Activated CD4-positive, alpha-beta memory T cell treated with anti-CD3 and anti-CD28 coated beads for 36 hours (primary cell): ENCODE measurements around the gene FGFBP2. TPM values are rescaled to one million over a fixed set of nuclear protein-coding genes. Genes with fewer than 3 reads are reported as not detected.

ENCODE experiments used
- CTCF ChIA-PET: fragments of 350-600 bp; sonication (Branson Sonifier 250); formaldehyde crosslinking; loops from one replicate; lab custom pipeline; 2021; ENCODE audit warnings: antibody characterized with exemption, inconsistent platforms; lab: Charles Lee
- POLR2A ChIA-PET: fragments of 350-600 bp; sonication (Branson Sonifier 250); formaldehyde crosslinking; loops from one replicate; lab custom pipeline; 2021; ENCODE audit warnings: antibody characterized with exemption; lab: Charles Lee
- DNase-seq: peaks from one replicate; pipeline ENCODE4 v3.0.0-alpha.2; 2020
- H3K27ac Mint-ChIP-seq: one replicate; pipeline ENCODE4 v1.8.0; 2021; ENCODE audit warnings: mixed read lengths
- H3K27me3 Mint-ChIP-seq: one replicate; pipeline ENCODE4 v1.8.0; 2021; ENCODE audit warnings: mixed read lengths
- H3K36me3 Mint-ChIP-seq: one replicate; pipeline ENCODE4 v1.8.0; 2021; ENCODE audit warnings: mixed read lengths
- H3K4me1 Mint-ChIP-seq: one replicate; pipeline ENCODE4 v1.8.0; 2021; ENCODE audit warnings: low read depth, mixed read lengths
- H3K4me3 Mint-ChIP-seq: one replicate; pipeline ENCODE4 v1.8.0; 2021; ENCODE audit warnings: mild to moderate bottlenecking, mixed read lengths
- H3K9me3 Mint-ChIP-seq: one replicate; pipeline ENCODE4 v1.8.0; 2021; ENCODE audit warnings: mixed read lengths
- intact Hi-C: fragments of 100-400 bp; cut with micrococcal nuclease; formaldehyde crosslinking; loops from one replicate; pipeline ENCODE4 v1.15.1; 2023
- total RNA-seq, 2 experiments: library from RNA; stranded (reverse); gene quantifications; one replicate each; pipeline ENCODE4 v1.2.3, GENCODE V29; 2021

FGFBP2 gene
- total RNA-seq, 2 experiments from 2014 or later = 0.43 to 0.51 TPM

DNA sequence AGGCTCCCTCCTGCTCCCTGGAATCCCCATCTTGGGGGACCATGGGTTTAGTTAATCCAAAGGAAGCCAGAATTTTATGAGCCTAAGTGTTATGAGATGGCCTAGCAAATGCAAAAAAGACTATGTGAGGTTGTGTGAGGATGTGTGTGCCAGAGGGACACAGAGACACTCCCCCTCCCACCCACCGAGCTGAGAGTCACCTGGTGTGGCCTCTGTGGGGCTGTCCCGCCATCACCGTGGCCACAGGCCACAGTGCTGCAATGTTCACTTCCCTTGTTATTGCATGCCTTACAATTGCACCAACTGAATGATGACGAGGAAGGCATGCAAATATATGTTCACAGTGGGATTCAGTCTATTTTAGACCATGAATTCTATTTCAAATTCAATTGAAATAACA is 601 bp upstream of the FGFBP2 start:
- CTCF ChIA-PET = interaction anchor here (0.8 to 4.1 kb wide), 4 partner anchors 38 to 301 kb away, joined by 3 to 23 read pairs (median 9); no protein-coding TSS in a partner anchor
- Mint-ChIP-seq H3K27me3 (peaks cover 4% of the 10 kb centered on the region), H3K4me1 (peaks cover 8% of the 10 kb centered on the region), H3K4me3 (no peak overlapping the region), H3K9me3 (no peaks in the 10 kb centered on the region), H3K27ac (no peak overlapping the region), H3K36me3 (no peaks in the 10 kb centered on the region)
- POLR2A ChIA-PET = no interaction called here
- peak; percentile 68 for DNase-seq
- intact Hi-C loops = loop anchor here (1.0 to 2.0 kb wide), 2 partner anchors 38 to 301 kb away; no protein-coding TSS in a partner anchor

DNA sequence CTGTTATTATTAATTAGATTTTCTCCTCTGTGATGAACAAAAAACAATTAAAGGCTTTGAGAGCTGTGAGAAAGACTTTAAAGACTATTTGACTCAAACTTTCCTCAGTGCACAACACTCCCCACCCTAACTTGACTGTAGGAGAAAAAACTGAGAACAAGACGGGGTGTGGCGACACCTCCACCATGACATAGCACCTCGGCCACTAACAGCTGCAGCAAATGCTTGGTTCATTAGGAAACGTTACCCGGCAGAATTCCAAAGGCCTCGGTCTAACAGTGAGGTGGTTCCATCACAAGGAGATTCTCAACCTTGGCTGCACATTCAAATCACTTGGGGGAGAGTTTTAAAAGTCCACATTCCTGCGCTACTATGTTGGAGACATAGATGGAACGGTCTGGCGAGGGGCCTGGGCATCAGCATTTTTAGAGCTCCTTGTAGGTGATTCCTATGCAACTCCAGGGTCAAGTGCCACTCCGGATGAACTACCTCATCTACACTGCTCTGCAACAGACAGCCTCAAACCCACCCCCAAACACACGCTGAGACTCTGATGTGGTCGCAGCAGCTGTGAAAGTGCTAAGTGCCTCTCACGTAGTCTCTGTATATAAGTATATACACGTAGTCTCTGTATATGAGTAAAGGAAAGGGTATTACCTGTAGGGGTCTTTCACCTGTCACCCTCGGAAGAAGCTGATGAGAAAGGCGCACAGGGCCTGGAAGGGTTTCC is 1.0 kb downstream of the FGFBP2 start:
- H3K27ac Mint-ChIP-seq = no peak overlapping the region
- CTCF ChIA-PET = interaction anchor here (0.6 to 4.1 kb wide), 6 partner anchors 19 to 329 kb away, joined by 3 to 23 read pairs (median 8); no protein-coding TSS in a partner anchor
- no peaks in the 10 kb centered on the region for H3K36me3 Mint-ChIP-seq
- H3K4me3 Mint-ChIP-seq = no peak overlapping the region
- peaks cover 4% of the 10 kb centered on the region for H3K27me3 Mint-ChIP-seq
- H3K9me3 Mint-ChIP-seq = no peaks in the 10 kb centered on the region
- H3K4me1 Mint-ChIP-seq = peaks cover 8% of the 10 kb centered on the region
- DNase-seq = no peak
- POLR2A ChIA-PET = no interaction called here
- intact Hi-C loops = loop anchor here (2.0 kb wide), 1 partner anchor 303 kb away; no protein-coding TSS in a partner anchor

DNA sequence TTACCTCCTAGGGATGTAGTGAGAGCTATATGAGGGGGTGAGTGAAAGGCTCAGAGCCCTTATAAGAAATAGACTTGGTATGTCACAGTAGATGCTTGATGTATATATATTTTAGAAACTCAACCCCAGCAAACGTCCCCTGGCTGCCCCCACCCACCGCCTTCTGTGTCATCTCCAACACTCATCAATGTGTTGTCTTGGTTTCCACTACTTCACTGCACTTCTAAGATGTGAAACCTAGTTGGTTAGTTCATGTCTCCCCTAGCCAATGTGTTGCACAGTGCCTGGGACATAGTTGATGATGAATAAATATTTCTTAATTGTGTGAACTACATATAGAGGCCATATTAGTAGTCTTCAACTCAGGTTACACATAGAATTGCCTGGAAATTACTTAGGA is 4.4 kb downstream of the FGFBP2 start:
- CTCF ChIA-PET = interaction anchor here (0.7 to 1.5 kb wide), 5 partner anchors 45 to 159 kb away, joined by 3 to 12 read pairs (median 3); no protein-coding TSS in a partner anchor
- DNase-seq = peak; percentile 18

DNA sequence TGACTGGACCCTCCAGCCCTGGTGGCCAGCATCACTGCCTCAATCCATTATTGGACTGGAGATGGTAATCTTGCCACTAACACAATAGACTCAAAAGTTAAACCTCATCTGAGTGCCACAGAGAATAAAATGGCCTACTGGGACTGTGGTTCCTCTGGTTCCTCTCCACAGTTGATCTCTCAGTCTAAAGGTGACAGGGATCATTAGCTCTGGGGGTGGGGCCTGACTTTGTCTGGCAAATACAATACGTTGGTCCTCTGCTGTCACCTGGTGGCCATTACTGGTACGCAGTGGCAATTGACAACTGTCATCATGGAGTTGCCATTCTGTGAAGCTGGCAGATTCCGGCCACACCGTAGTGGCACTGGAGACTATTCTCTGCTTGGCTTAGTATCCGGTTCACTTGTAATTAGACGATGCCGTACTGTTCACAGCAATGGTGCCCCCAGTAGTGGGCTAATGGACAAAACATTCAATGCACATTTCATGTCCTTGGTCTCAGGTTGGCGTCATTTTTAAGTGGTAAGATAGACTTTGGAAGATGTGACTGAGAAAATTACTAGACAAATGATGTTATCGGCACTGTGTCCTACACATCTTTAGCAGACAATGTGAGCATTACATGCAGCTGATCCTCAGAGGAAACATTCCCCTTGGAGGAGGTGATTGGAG is 6.7 kb downstream of the FGFBP2 start:
- H3K27me3 Mint-ChIP-seq = peaks cover 4% of the 10 kb centered on the region
- POLR2A ChIA-PET = no interaction called here
- intact Hi-C loops = loop anchor here (1.0 to 5.0 kb wide), 4 partner anchors 74 to 479 kb away; no protein-coding TSS in a partner anchor
- DNase-seq = peak; percentile 87
- no peak overlapping the region for H3K27ac Mint-ChIP-seq
- no peaks in the 10 kb centered on the region for H3K4me1 Mint-ChIP-seq
- no peak overlapping the region for H3K4me3 Mint-ChIP-seq
- H3K9me3 Mint-ChIP-seq = peaks cover 4% of the 10 kb centered on the region
- no peaks in the 10 kb centered on the region for H3K36me3 Mint-ChIP-seq
- CTCF ChIA-PET = interaction anchor here (0.5 to 6.1 kb wide), 46 partner anchors 10 to 499 kb away, joined by 3 to 145 read pairs (median 4); no protein-coding TSS in a partner anchor

More for the DNA sequence above, 4.4 kb downstream of the FGFBP2 start:
- H3K9me3 Mint-ChIP-seq = peaks cover 2% of the 10 kb centered on the region
- POLR2A ChIA-PET = no interaction called here
- H3K36me3 Mint-ChIP-seq = no peaks in the 10 kb centered on the region
- H3K27ac Mint-ChIP-seq = no peak overlapping the region
- H3K27me3 Mint-ChIP-seq = peaks cover 6% of the 10 kb centered on the region
- intact Hi-C loops = loop anchor here (5.0 kb wide), 1 partner anchor 481 kb away; no protein-coding TSS in a partner anchor
- no peak overlapping the region for H3K4me3 Mint-ChIP-seq
- peaks cover 8% of the 10 kb centered on the region for H3K4me1 Mint-ChIP-seq

DNA sequence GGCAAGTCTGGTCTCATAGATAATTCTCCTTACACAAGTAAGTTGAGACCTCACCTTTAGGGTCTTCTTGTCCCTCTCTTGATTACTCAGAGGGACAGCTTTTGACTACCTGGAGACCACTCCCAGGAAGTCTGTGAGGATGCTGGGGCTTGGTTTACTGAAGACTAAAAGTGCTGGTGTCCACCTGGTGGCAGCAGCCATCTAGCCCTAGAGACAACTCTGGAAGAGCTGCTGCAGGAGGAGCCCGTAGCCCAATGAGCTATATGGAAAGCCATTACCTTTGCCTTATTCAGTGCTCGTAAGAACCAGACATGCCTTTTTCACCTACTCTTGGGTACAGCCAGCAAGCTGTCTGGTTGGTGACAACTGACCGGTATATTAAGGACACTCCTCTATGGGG is 7.3 kb downstream of the FGFBP2 start:
- intact Hi-C loops = loop anchor here (1.0 to 5.0 kb wide), 4 partner anchors 73 to 478 kb away; no protein-coding TSS in a partner anchor
- ChIA-PET POLR2A (no interaction called here), CTCF (interaction anchor here (0.5 to 6.1 kb wide), 44 partner anchors 9 to 498 kb away, joined by 3 to 145 read pairs (median 4); no protein-coding TSS in a partner anchor)
- no peak overlapping the region for H3K27ac Mint-ChIP-seq
- peaks cover 4% of the 10 kb centered on the region for H3K9me3 Mint-ChIP-seq
- H3K36me3 Mint-ChIP-seq = no peaks in the 10 kb centered on the region
- H3K27me3 Mint-ChIP-seq = peaks cover 4% of the 10 kb centered on the region
- no peak overlapping the region for H3K4me3 Mint-ChIP-seq
- DNase-seq = no peak
- no peaks in the 10 kb centered on the region for H3K4me1 Mint-ChIP-seq

DNA sequence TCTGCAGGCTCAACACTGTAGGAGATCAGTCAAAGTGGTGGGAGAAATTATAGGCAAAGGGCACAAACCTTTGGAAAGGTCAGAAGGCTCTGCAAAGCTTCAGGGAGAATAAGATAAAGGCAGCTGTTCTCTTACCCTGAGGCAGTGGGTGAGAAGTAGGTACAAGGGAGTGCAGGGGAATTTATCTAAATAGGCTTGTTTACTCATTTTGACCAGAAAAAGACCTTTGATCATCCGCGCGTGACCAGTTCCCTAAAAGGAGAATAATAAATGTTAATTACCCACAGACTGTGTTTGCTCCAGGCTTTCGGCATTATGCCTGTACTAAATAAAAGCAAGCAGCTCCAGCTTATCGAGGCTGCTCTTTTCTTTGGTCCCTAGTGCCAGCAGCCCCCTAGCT is 9.3 kb downstream of the FGFBP2 start:
- no peak overlapping the region for H3K4me3 Mint-ChIP-seq
- no peaks in the 10 kb centered on the region for H3K36me3 Mint-ChIP-seq
- peaks cover 4% of the 10 kb centered on the region for H3K27me3 Mint-ChIP-seq
- no peak overlapping the region for H3K27ac Mint-ChIP-seq
- no peak for DNase-seq
- ChIA-PET CTCF (interaction anchor here (1.4 to 6.1 kb wide), 4 partner anchors 48 to 148 kb away, joined by 4 to 145 read pairs (median 10); no protein-coding TSS in a partner anchor), POLR2A (no interaction called here)
- intact Hi-C loops = no loop called here
- H3K9me3 Mint-ChIP-seq = peaks cover 4% of the 10 kb centered on the region
- no peaks in the 10 kb centered on the region for H3K4me1 Mint-ChIP-seq

DNA sequence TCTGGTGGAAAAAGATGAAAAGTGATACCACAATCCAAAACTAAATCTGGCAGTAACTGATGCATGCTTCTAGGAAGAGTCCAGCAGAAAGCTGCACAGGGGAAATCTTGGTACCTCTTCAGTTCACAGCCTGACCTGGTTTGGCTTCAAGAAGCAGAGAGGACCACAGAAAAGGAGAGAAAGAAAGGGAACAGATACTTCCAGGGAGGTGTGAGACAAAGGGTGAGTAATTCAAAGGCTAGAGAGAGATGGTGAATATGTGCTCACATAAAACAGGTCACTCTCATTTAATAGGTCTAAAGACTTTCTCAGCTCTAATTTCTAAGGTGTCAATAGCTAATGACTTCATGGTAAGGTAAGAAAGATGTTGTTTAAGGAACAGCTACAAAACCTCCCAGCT is 11.2 kb downstream of the FGFBP2 start:
- peaks cover 4% of the 10 kb centered on the region for H3K9me3 Mint-ChIP-seq
- no peaks in the 10 kb centered on the region for H3K4me1 Mint-ChIP-seq
- POLR2A ChIA-PET = no interaction called here
- intact Hi-C loops = no loop called here
- DNase-seq = no peak
- no peaks in the 10 kb centered on the region for H3K36me3 Mint-ChIP-seq
- CTCF ChIA-PET = interaction anchor here (1.0 to 6.1 kb wide), 3 partner anchors 69 to 302 kb away, joined by 3 to 145 read pairs (median 9); no protein-coding TSS in a partner anchor
- no peak overlapping the region for H3K27ac Mint-ChIP-seq
- no peak overlapping the region for H3K4me3 Mint-ChIP-seq
- peaks cover 4% of the 10 kb centered on the region for H3K27me3 Mint-ChIP-seq

DNA sequence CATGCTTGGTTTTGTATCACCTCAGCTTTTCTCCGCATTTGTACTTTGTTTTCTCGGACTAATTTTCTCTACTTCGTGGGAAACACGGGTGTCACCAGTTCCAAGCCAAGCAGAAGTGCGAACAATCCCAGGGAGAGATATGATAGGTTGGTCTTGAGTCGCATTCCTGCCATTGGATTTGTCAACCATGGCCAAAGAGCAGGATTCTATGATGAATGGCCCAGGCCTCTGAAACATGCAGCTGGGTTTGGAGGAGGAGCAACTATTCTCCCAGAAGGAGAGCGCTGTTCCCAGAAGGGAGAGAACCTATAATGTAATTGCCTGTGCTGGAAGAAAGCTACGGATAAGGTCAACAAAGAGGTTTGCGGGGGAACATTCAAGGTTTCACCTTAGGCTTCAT is 14.1 kb downstream of the FGFBP2 start:
- Mint-ChIP-seq H3K4me3 (no peak overlapping the region), H3K4me1 (no peaks in the 10 kb centered on the region), H3K27ac (no peak overlapping the region), H3K27me3 (no peaks in the 10 kb centered on the region), H3K9me3 (peaks cover 4% of the 10 kb centered on the region), H3K36me3 (no peaks in the 10 kb centered on the region)
- no peak for DNase-seq
- ChIA-PET CTCF (interaction anchor here (1.4 to 3.2 kb wide), 3 partner anchors 62 to 143 kb away, joined by 3 to 9 read pairs (median 4); no protein-coding TSS in a partner anchor), POLR2A (no interaction called here)
- intact Hi-C loops = no loop called here

DNA sequence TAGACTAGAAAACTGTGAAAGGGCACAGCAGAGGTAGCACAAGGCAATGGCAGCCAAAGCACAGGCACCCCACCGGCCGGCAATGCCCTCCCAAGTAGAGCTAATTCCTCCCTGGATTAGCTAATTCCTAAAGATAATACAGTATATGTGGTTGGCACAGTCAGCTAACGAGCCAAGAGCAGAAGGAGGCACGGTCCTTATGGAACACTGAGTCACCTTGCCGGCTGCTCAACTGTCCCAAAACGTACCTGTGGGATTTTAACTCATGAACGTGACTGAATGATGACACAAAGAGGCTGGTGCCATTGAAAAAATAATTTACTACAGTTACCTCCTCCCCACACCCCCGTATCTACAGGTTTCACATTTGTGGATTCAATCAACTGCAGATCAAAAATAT is 15.3 kb downstream of the FGFBP2 start:
- Mint-ChIP-seq H3K27me3 (no peaks in the 10 kb centered on the region), H3K9me3 (no peaks in the 10 kb centered on the region), H3K4me3 (no peak overlapping the region), H3K4me1 (no peaks in the 10 kb centered on the region), H3K36me3 (no peaks in the 10 kb centered on the region), H3K27ac (no peak overlapping the region)
- ChIA-PET CTCF (interaction anchor here (2.7 kb wide), 1 partner anchor 8 kb away, joined by 8 read pairs; no protein-coding TSS in a partner anchor), POLR2A (no interaction called here)
- intact Hi-C loops = no loop called here
- DNase-seq = no peak

DNA sequence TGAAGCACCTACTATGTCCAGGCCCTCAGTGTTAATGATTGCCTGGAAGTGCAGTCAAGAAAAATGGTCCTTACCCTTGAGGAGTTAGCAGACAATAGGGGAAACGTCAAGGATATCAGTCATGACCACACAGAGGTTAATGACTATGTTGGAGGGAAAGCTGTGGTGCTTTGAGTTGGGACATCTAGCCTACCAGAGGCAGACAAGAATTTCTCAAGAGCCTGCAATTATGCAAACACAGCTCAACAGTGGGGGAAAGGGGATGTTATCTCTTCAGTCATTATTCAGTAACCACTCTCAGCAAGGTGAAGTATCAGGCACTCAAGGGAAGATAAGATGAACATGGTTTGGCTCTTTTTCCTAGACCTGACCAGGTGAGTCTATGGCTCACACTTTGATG is 17.5 kb downstream of the FGFBP2 start:
- intact Hi-C loops = no loop called here
- POLR2A ChIA-PET = no interaction called here
- Mint-ChIP-seq H3K27me3 (peaks cover 4% of the 10 kb centered on the region), H3K36me3 (no peaks in the 10 kb centered on the region), H3K4me3 (no peak overlapping the region), H3K4me1 (no peaks in the 10 kb centered on the region), H3K27ac (no peak overlapping the region), H3K9me3 (no peaks in the 10 kb centered on the region)
- DNase-seq = no peak
- CTCF ChIA-PET = interaction anchor here (1.5 to 2.7 kb wide), 2 partner anchors 11 to 140 kb away, joined by 5 to 8 read pairs; no protein-coding TSS in a partner anchor

DNA sequence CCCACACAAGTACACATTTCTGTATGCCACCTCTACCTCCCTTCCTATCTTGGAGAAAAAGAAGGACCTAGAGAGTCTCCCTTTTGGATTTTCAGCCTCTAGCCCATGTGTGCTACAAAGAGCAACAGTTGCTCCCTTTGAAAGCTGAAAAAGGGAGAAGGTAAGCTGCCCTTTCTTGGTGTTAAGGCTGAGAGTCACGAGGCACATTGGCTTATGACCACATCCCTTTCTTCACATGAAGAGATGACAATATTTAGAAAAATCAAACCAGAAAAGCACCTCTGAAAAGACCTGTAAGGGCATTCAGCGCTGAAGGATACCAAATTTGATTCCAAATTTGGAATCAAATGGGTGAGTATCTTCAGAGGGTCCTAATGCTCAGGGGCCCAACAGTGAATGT is 18.1 kb downstream of the FGFBP2 start:
- no peak for DNase-seq
- Mint-ChIP-seq H3K9me3 (no peaks in the 10 kb centered on the region), H3K27ac (no peak overlapping the region), H3K36me3 (no peaks in the 10 kb centered on the region), H3K4me1 (no peaks in the 10 kb centered on the region), H3K4me3 (no peak overlapping the region), H3K27me3 (peaks cover 8% of the 10 kb centered on the region)
- POLR2A ChIA-PET = no interaction called here
- intact Hi-C loops = no loop called here
- CTCF ChIA-PET = interaction anchor here (2.7 kb wide), 1 partner anchor 11 kb away, joined by 8 read pairs; no protein-coding TSS in a partner anchor
